ENCODE data around the gene BCAS1. TPM values are rescaled to one million over a fixed set of nuclear protein-coding genes. Genes with fewer than 3 reads are reported as not detected.

BCAS1 gene
- total RNA-seq, 3 donors from 2014 or later = 39.4 to 191 (median 101) TPM

DNA sequence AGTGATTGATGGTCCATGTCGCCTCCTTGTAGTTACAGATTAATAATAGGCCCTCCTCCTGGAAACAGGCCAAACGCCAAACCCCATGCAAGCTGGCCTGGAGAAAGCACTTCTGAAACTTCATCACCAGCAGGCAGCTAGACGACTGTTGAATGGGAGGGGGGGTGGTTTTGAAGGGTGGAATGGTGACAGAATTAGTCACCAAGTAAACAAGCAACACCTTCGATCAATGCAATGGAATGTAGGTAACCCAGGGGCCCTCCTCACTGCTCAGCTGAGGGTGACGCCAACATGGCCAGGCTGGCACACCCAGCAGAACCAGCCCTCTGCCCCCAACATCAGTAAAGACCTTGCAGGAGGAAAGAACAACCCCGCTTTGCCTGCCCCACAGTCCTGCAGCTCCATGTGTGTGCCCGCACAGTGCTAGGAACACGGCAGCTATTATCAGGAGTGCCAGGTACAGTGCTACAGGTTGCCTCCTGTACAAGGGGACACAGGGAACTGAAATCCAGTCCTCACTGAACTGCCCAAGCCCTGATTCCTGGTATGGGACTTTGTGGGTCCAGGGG is 2.7 kb downstream of the BCAS1 start:
- no peaks in the 10 kb centered on the region for H3K9me3 ChIP-seq
- DNase-seq = peak; percentile 80 to 93 (median 84)
- intact Hi-C loops (cut with DNase I, micrococcal nuclease) = no loop called here
- H3K4me1 ChIP-seq (ENCODE audit: low read depth) = peaks cover 23% of the 10 kb centered on the region
- H3K36me3 ChIP-seq (ENCODE audit: low read depth) = no peaks in the 10 kb centered on the region
- TF ChIP-seq CTCF (IDR thresholded peaks at IDR 0.05) = no peak
- no peak overlapping the region for H3K4me3 ChIP-seq
- peak; percentile 86 for ATAC-seq

- TF ChIP-seq CTCF (IDR thresholded peaks at IDR 0.05) = no peak
- Histone ChIP-seq H3K4me3 (no peak overlapping the region), H3K36me3 (ENCODE audit: low read depth) (no peaks in the 10 kb centered on the region), H3K9me3 (no peaks in the 10 kb centered on the region), H3K4me1 (ENCODE audit: low read depth) (peaks cover 20% of the 10 kb centered on the region)
- ATAC-seq (peak; percentile 28), DNase-seq (peak in 1 of 3 donors; percentile 64)
- intact Hi-C loops (cut with DNase I, micrococcal nuclease) = no loop called here
These were observed 4.8 kb downstream of the BCAS1 start for GRCh38 chr20:54065601-54066038.

GRCh38 chr20:54064939-54065338 is 5.5 kb downstream of the BCAS1 start:
- DNase-seq (no peak), ATAC-seq (no peak)
- H3K9me3 ChIP-seq = no peaks in the 10 kb centered on the region
- no peak for TF ChIP-seq CTCF (IDR thresholded peaks at IDR 0.05)
- H3K4me3 ChIP-seq = no peak overlapping the region
- H3K4me1 ChIP-seq (ENCODE audit: low read depth) = peaks cover 18% of the 10 kb centered on the region
- intact Hi-C loops (cut with DNase I, micrococcal nuclease) = no loop called here
- no peaks in the 10 kb centered on the region for H3K36me3 ChIP-seq (ENCODE audit: low read depth)

- no peak for TF ChIP-seq CTCF (IDR thresholded peaks at IDR 0.05)
- ATAC-seq (no peak), DNase-seq (no peak)
- no peak overlapping the region for H3K4me3 ChIP-seq
- intact Hi-C loops (cut with DNase I, micrococcal nuclease) = no loop called here
- H3K9me3 ChIP-seq = no peaks in the 10 kb centered on the region
- H3K4me1 ChIP-seq (ENCODE audit: low read depth) = peaks cover 18% of the 10 kb centered on the region
- no peaks in the 10 kb centered on the region for H3K36me3 ChIP-seq (ENCODE audit: low read depth)
These were observed 6.3 kb downstream of the BCAS1 start for GRCh38 chr20:54063992-54064676.

DNA sequence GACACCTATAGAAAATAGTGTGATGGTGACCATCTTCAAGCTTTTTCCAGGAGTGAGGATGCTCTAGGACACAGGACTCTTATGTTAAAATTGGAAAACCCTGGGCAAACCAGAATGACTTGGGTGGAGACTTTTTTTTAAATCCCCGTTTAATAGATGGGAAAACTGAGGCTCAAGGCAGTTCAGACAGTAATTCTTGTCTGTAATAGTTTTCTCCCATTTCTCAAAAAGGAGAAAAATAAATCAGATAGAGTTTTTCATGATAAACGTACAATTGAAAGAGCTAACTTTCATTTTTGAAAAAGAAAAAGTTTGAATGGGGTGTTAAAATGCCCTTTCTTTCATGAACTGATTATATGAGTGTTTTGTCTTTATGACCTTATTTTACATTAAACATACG is 6.8 kb downstream of the BCAS1 start:
- H3K36me3 ChIP-seq (ENCODE audit: low read depth) = no peaks in the 10 kb centered on the region
- ATAC-seq = no peak
- intact Hi-C loops (cut with DNase I, micrococcal nuclease) = no loop called here
- no peaks in the 10 kb centered on the region for H3K9me3 ChIP-seq
- no peak overlapping the region for H3K4me3 ChIP-seq
- TF ChIP-seq CTCF (IDR thresholded peaks at IDR 0.05) = no peak
- DNase-seq = no peak
- peaks cover 18% of the 10 kb centered on the region for H3K4me1 ChIP-seq (ENCODE audit: low read depth)
